ENCODE measurements around the gene PTS. TPM values are rescaled to one million over a fixed set of nuclear protein-coding genes. Genes with fewer than 3 reads are reported as not detected.

Gene PTS
- total and polyA plus RNA-seq, 2 donors from 2014 or later, result 40.6 to 76.4 TPM

DNA sequence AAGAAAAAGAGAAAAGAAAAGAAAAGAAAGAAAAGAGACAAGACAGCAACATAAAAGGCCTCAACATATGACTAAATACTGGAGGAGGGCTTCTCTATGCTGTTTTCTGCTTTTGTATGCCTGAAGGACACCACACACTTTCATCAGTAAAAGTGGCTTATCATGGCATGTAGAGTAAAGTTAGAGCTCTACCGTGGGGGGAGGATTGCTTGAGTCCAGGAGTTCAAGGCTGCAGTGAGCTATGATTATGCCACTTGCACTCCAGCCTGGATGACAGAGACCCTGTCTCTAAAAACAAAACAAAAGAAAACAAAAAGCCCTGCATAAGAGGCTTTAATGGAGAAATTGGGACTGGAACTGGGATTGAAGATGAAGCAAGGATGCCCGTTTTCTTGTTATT lies 5.7 kb downstream of the PTS start:
- no peak overlapping the region for H3K27ac ChIP-seq (ENCODE audit: low read depth in 2 of 2, low read length in 2 of 2)
- H3K27me3 ChIP-seq (ENCODE audit: control insufficient read depth, insufficient read depth, low read length), result no peaks in the 10 kb centered on the region
- TF ChIP-seq, protein P1, sequence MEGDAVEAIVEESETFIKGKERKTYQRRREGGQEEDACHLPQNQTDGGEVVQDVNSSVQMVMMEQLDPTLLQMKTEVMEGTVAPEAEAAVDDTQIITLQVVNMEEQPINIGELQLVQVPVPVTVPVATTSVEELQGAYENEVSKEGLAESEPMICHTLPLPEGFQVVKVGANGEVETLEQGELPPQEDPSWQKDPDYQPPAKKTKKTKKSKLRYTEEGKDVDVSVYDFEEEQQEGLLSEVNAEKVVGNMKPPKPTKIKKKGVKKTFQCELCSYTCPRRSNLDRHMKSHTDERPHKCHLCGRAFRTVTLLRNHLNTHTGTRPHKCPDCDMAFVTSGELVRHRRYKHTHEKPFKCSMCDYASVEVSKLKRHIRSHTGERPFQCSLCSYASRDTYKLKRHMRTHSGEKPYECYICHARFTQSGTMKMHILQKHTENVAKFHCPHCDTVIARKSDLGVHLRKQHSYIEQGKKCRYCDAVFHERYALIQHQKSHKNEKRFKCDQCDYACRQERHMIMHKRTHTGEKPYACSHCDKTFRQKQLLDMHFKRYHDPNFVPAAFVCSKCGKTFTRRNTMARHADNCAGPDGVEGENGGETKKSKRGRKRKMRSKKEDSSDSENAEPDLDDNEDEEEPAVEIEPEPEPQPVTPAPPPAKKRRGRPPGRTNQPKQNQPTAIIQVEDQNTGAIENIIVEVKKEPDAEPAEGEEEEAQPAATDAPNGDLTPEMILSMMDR (IDR thresholded peaks at IDR 0.05; ENCODE audit: borderline replicate concordance, extremely low read depth, insufficient read depth), result no peak
- DNase-seq (no peak), FAIRE-seq (no peak)
- peaks cover 2 to 29% (median 12%) of the 10 kb centered on the region in 3 donors for H3K36me3 ChIP-seq (ENCODE audit: control insufficient read depth in 2 of 3, insufficient read depth in 3 of 3, low read length in 3 of 3)
- H3K9me3 ChIP-seq (ENCODE audit: control insufficient read depth in 2 of 3, insufficient read depth in 1 of 3, low read length in 3 of 3), result no peaks in the 10 kb centered on the region
- no peak overlapping the region for H3K9ac ChIP-seq (ENCODE audit: low read length in 3 of 3)
- H3K4me3 ChIP-seq (ENCODE audit: low read length in 3 of 3), result no peak overlapping the region
- peaks cover 0 to 4% (median 3%) of the 10 kb centered on the region in 3 donors for H3K4me1 ChIP-seq (ENCODE audit: control insufficient read depth in 2 of 3, insufficient read depth in 2 of 3, low read depth in 1 of 3, low read length in 3 of 3)
- intact Hi-C loops (cut with DNase I), result no loop called here

DNA sequence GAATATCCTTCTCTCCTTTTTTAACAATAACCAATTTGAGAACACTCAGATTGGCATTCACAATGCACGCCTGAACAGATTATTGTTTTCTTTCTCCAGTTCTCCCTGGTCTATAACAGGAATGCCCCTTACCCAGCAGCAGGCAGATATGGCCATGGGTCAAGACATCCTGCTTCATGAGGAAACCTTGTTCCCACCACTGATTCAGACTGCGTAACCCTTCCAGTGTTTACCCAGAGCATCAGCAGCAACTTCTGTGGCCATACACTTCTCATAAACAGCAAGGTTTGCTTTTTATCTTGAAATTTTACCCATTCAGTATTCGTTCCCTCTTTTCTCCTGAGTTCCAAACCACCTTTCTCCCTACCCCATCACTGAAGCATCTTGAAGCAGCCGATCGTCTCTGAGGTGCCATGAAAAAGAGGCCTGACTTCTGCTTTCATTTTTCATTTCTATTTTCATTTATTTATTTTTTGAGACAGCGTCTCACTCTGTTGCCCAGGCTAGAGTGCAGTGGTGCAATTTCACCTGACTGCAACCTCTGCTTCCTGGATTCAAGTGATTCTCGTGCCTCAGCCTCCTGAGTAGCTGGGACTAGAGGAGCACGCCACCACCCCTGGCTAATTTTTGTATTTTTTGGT lies 9.6 kb downstream of the PTS start:
- H3K27ac ChIP-seq (ENCODE audit: low read depth in 2 of 2, low read length in 2 of 2), result no peak overlapping the region
- no peaks in the 10 kb centered on the region for H3K9me3 ChIP-seq (ENCODE audit: control insufficient read depth in 2 of 3, insufficient read depth in 1 of 3, low read length in 3 of 3)
- FAIRE-seq, result no peak
- TF ChIP-seq, protein P1 (IDR thresholded peaks at IDR 0.05; ENCODE audit: borderline replicate concordance, extremely low read depth, insufficient read depth), result no peak
- H3K4me1 ChIP-seq (ENCODE audit: control insufficient read depth in 2 of 3, insufficient read depth in 2 of 3, low read depth in 1 of 3, low read length in 3 of 3), result no peaks in the 10 kb centered on the region
- DNase-seq, result no peak
- no peak overlapping the region for H3K4me3 ChIP-seq (ENCODE audit: low read length in 3 of 3)
- intact Hi-C loops (cut with DNase I), result no loop called here
- H3K36me3 ChIP-seq (ENCODE audit: control insufficient read depth in 2 of 3, insufficient read depth in 3 of 3, low read length in 3 of 3), result peaks cover 2 to 27% (median 12%) of the 10 kb centered on the region in 3 donors
- no peaks in the 10 kb centered on the region for H3K27me3 ChIP-seq (ENCODE audit: control insufficient read depth, insufficient read depth, low read length)
- no peak overlapping the region for H3K9ac ChIP-seq (ENCODE audit: low read length in 3 of 3)

DNA sequence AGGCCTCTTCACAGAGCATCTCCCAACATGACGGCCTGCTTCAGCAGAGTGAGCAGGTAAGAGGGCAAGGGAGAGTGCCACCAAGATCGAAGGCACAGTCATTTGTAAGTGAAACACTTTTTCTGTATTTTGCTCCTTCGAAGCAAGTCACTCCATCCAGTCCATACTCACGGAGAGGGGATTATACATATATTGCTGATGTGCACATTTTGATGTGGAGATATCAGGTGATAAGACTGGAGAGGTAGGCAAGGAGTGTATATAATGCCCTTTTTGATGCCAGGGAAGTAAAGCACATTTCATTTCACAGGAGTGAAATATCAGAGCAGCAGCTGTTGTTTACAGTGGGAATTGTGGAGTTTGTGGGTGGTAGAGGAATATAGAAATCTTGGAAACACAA lies 11.2 kb downstream of the PTS start:
- H3K36me3 ChIP-seq (ENCODE audit: control insufficient read depth in 2 of 3, insufficient read depth in 3 of 3, low read length in 3 of 3), result peaks cover 2 to 27% (median 12%) of the 10 kb centered on the region in 3 donors

More for the DNA sequence above, 11.2 kb downstream of the PTS start:
- no peaks in the 10 kb centered on the region for H3K4me1 ChIP-seq (ENCODE audit: control insufficient read depth in 2 of 3, insufficient read depth in 2 of 3, low read depth in 1 of 3, low read length in 3 of 3)
- TF ChIP-seq, protein P1 (IDR thresholded peaks at IDR 0.05; ENCODE audit: borderline replicate concordance, extremely low read depth, insufficient read depth), result no peak
- H3K4me3 ChIP-seq (ENCODE audit: low read length in 3 of 3), result no peak overlapping the region
- intact Hi-C loops (cut with DNase I), result no loop called here
- H3K27ac ChIP-seq (ENCODE audit: low read depth in 2 of 2, low read length in 2 of 2), result no peak overlapping the region
- FAIRE-seq (no peak), DNase-seq (no peak)
- H3K9ac ChIP-seq (ENCODE audit: low read length in 3 of 3), result no peak overlapping the region
- no peaks in the 10 kb centered on the region for H3K9me3 ChIP-seq (ENCODE audit: control insufficient read depth in 2 of 3, insufficient read depth in 1 of 3, low read length in 3 of 3)
- H3K27me3 ChIP-seq (ENCODE audit: control insufficient read depth, insufficient read depth, low read length), result no peaks in the 10 kb centered on the region
